HepG2 (cell line): ENCODE results near the gene SMYD5. TPM values are rescaled to one million over a fixed set of nuclear protein-coding genes. Genes with fewer than 3 reads are reported as not detected.

Experiments used
- ARID2 ChIP-seq: sonication (generic); formaldehyde crosslinking; IDR thresholded peaks from 2 replicates; pipeline ENCODE4 v1.8.1; 2022; ENCODE audit warnings: mild to moderate bottlenecking, missing genetic modification reagents, borderline replicate concordance
- ASH2L ChIP-seq: fragments of 300-600, 200-600 bp; sonication (generic); IDR thresholded peaks from 2 replicates; pipeline ENCODE4 v1.7.0; 2017; ENCODE audit warnings: low read depth, mild to moderate bottlenecking, moderate library complexity, mixed read lengths, low read length; ENCODE audit not compliant: insufficient read length
- ATF7-NPFF ChIP-seq: sonication (generic); formaldehyde crosslinking; IDR thresholded peaks from 2 replicates; pipeline ENCODE4 v1.8.1; 2023; ENCODE audit warnings: mild to moderate bottlenecking, low read depth, missing genetic modification reagents, moderate library complexity
- CC2D1A ChIP-seq: sonication (generic); formaldehyde crosslinking; IDR thresholded peaks from 2 replicates; pipeline ENCODE4 v1.8.1; 2023; ENCODE audit warnings: mild to moderate bottlenecking, missing genetic modification reagents
- HMG20B ChIP-seq: conservative IDR thresholded peaks from 2 replicates; pipeline ENCODE4 v1.6.1; 2016; ENCODE audit warnings: missing genetic modification reagents, missing compliant biosample characterization
- MEF2D ChIP-seq: sonication (generic); formaldehyde crosslinking; IDR thresholded peaks from 2 replicates; pipeline ENCODE4 v1.5.1; 2020; ENCODE audit warnings: mild to moderate bottlenecking, missing genetic modification reagents
- RCOR2 ChIP-seq: IDR thresholded peaks from 2 replicates; pipeline ENCODE4 v1.6.1; 2016; ENCODE audit warnings: missing biosample characterization, missing genetic modification reagents
- RXRB ChIP-seq: IDR thresholded peaks from 2 replicates; pipeline ENCODE4 v1.6.1; 2016; ENCODE audit warnings: borderline replicate concordance, missing genetic modification reagents, missing compliant biosample characterization
- SP2 ChIP-seq: sonication (generic); formaldehyde crosslinking; IDR thresholded peaks from 2 replicates; pipeline ENCODE4 v1.5.1; 2020; ENCODE audit warnings: mild to moderate bottlenecking, missing genetic modification reagents
- SRSF1 ChIP-seq: fragments of 200-400 bp; formaldehyde crosslinking; optimal IDR thresholded peaks from 2 replicates; pipeline ENCODE3; 2017; ENCODE audit warnings: mild to moderate bottlenecking, low read depth, low read length, moderate library complexity
- ZEB1 ChIP-seq: IDR thresholded peaks from 2 replicates; pipeline ENCODE4 v1.6.1; 2012; ENCODE audit warnings: mild to moderate bottlenecking, low read depth, inconsistent platforms; ENCODE audit not compliant: insufficient replicate concordance
- ZNF274 ChIP-seq: sonication (generic); formaldehyde crosslinking; IDR thresholded peaks from 2 replicates; pipeline ENCODE4 v1.5.1; 2020; ENCODE audit warnings: mild to moderate bottlenecking, missing genetic modification reagents
- ZNF432 ChIP-seq: sonication (generic); formaldehyde crosslinking; IDR thresholded peaks from 2 replicates; pipeline ENCODE4 v1.5.0; 2020; ENCODE audit warnings: missing genetic modification reagents, mild to moderate bottlenecking, borderline replicate concordance
- ZZZ3 ChIP-seq: sonication (generic); formaldehyde crosslinking; IDR thresholded peaks from 2 replicates; pipeline ENCODE4 v1.4.0; 2020; ENCODE audit warnings: missing genetic modification reagents, mild to moderate bottlenecking, borderline replicate concordance
- polyA plus RNA-seq, 8 experiments: library from polyadenylated mRNA; depleted of rRNA in 3 of 8; stranded (reverse) in 7 of 8; unstranded in 1 of 8; fragments of >200 nt; fragmentation: Illumina TruSeq in 4 of 8; extraction: Trizol in 4 of 8; gene quantifications; 2 replicates each; pipeline versions ENCODE4 v1.2.1 to v1.2.3, GENCODE V29; 2011 to 2016; ENCODE audit warnings: low read depth in 4 of 8, missing spikeins in 1 of 8, mixed read lengths in 1 of 8; ENCODE audit not compliant: insufficient read depth in 1 of 8
- total RNA-seq, 5 experiments: library from RNA; depleted of rRNA; stranded (reverse); fragments of >200 nt; fragmentation: Illumina TruSeq; extraction: Trizol; gene quantifications; 2 replicates each; pipeline ENCODE4 v1.2.3, GENCODE V29; 2016; ENCODE audit warnings: low read depth in 1 of 5
- TF ChIP-seq, protein P1 (sequence below): sonication (generic); formaldehyde crosslinking; IDR thresholded peaks from 2 replicates; pipeline ENCODE4 v1.4.0; 2020; ENCODE audit warnings: missing genetic modification reagents, borderline replicate concordance
- TF ChIP-seq, protein P2 (sequence below), 2 experiments: sonication (generic) in 1 of 2; formaldehyde crosslinking in 1 of 2; IDR thresholded peaks; 2 replicates each; pipeline versions ENCODE4 v1.4.0 to v1.6.1; 2018 to 2020; ENCODE audit warnings: missing genetic modification reagents in 2 of 2, borderline replicate concordance in 1 of 2, low read depth in 1 of 2, mild to moderate bottlenecking in 1 of 2, missing biosample characterization in 1 of 2
- TF ChIP-seq, protein P3 (sequence below): sonication (generic); formaldehyde crosslinking; IDR thresholded peaks from 2 replicates; pipeline ENCODE4 v1.4.0; 2020; ENCODE audit warnings: missing genetic modification reagents, borderline replicate concordance

Gene SMYD5
- total and polyA plus RNA-seq, 2 of the 13 experiments (the other 11 are each of a cell fraction or from before 2014, with no cell fraction given) = 55.8 to 70.4 TPM

- TF ChIP-seq, protein P1, sequence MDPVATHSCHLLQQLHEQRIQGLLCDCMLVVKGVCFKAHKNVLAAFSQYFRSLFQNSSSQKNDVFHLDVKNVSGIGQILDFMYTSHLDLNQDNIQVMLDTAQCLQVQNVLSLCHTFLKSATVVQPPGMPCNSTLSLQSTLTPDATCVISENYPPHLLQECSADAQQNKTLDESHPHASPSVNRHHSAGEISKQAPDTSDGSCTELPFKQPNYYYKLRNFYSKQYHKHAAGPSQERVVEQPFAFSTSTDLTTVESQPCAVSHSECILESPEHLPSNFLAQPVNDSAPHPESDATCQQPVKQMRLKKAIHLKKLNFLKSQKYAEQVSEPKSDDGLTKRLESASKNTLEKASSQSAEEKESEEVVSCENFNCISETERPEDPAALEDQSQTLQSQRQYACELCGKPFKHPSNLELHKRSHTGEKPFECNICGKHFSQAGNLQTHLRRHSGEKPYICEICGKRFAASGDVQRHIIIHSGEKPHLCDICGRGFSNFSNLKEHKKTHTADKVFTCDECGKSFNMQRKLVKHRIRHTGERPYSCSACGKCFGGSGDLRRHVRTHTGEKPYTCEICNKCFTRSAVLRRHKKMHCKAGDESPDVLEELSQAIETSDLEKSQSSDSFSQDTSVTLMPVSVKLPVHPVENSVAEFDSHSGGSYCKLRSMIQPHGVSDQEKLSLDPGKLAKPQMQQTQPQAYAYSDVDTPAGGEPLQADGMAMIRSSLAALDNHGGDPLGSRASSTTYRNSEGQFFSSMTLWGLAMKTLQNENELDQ = no peak
- TF ChIP-seq HMG20B (CRISPR knock-in tag) (no peak), ZNF432 (no peak), RCOR2 (CRISPR knock-in tag) (no peak), ZZZ3 (CRISPR knock-in tag) (peak; percentile 100; the same call in 1 of the 2 replicates), RXRB (peak; percentile 50; the same call in 1 of the 2 replicates), ASH2L (peak; percentile 98), SP2 (CRISPR knock-in tag) (no peak; the same call in 1 of the 2 replicates), ATF7-NPFF (CRISPR knock-in tag) (no peak; the same call in 1 of the 2 replicates), ZNF274 (peak; percentile 85), MEF2D (0 out of 2 replicates have a peak, but pooled peaks have one; percentile 57), SRSF1 (peak; percentile 96), CC2D1A (CRISPR knock-in tag) (no peak), ARID2 (peak; percentile 84; the same call in 1 of the 2 replicates), ZEB1 (peak; percentile 79)
- TF ChIP-seq, protein P2, sequence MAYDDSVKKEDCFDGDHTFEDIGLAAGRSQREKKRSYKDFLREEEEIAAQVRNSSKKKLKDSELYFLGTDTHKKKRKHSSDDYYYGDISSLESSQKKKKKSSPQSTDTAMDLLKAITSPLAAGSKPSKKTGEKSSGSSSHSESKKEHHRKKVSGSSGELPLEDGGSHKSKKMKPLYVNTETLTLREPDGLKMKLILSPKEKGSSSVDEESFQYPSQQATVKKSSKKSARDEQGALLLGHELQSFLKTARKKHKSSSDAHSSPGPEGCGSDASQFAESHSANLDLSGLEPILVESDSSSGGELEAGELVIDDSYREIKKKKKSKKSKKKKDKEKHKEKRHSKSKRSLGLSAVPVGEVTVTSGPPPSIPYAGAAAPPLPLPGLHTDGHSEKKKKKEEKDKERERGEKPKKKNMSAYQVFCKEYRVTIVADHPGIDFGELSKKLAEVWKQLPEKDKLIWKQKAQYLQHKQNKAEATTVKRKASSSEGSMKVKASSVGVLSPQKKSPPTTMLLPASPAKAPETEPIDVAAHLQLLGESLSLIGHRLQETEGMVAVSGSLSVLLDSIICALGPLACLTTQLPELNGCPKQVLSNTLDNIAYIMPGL (CRISPR knock-in tag; IDR thresholded peaks at IDR 0.05; ENCODE audit: borderline replicate concordance in 1 of 2, low read depth in 1 of 2) = peak; percentile 77 to 93
- TF ChIP-seq, protein P3, sequence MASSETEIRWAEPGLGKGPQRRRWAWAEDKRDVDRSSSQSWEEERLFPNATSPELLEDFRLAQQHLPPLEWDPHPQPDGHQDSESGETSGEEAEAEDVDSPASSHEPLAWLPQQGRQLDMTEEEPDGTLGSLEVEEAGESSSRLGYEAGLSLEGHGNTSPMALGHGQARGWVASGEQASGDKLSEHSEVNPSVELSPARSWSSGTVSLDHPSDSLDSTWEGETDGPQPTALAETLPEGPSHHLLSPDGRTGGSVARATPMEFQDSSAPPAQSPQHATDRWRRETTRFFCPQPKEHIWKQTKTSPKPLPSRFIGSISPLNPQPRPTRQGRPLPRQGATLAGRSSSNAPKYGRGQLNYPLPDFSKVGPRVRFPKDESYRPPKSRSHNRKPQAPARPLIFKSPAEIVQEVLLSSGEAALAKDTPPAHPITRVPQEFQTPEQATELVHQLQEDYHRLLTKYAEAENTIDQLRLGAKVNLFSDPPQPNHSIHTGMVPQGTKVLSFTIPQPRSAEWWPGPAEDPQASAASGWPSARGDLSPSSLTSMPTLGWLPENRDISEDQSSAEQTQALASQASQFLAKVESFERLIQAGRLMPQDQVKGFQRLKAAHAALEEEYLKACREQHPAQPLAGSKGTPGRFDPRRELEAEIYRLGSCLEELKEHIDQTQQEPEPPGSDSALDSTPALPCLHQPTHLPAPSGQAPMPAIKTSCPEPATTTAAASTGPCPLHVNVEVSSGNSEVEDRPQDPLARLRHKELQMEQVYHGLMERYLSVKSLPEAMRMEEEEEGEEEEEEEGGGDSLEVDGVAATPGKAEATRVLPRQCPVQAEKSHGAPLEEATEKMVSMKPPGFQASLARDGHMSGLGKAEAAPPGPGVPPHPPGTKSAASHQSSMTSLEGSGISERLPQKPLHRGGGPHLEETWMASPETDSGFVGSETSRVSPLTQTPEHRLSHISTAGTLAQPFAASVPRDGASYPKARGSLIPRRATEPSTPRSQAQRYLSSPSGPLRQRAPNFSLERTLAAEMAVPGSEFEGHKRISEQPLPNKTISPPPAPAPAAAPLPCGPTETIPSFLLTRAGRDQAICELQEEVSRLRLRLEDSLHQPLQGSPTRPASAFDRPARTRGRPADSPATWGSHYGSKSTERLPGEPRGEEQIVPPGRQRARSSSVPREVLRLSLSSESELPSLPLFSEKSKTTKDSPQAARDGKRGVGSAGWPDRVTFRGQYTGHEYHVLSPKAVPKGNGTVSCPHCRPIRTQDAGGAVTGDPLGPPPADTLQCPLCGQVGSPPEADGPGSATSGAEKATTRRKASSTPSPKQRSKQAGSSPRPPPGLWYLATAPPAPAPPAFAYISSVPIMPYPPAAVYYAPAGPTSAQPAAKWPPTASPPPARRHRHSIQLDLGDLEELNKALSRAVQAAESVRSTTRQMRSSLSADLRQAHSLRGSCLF (CRISPR knock-in tag) = no peak; the same call in 1 of the 2 replicates
These were observed 20.1 kb downstream of the SMYD5 start, which contains the start of gene CCT7 (continued) for GRCh38 chr2:73233932-73234832.
